DMS 273 (cell line): ENCODE measurements around the gene RXFP3.

Experiments
- DNase-seq: peaks from one replicate; lab custom pipeline; 2025; ENCODE audit not compliant: unreplicated experiment; lab: John Stamatoyannopoulos, UW

The RXFP3 gene

DNA sequence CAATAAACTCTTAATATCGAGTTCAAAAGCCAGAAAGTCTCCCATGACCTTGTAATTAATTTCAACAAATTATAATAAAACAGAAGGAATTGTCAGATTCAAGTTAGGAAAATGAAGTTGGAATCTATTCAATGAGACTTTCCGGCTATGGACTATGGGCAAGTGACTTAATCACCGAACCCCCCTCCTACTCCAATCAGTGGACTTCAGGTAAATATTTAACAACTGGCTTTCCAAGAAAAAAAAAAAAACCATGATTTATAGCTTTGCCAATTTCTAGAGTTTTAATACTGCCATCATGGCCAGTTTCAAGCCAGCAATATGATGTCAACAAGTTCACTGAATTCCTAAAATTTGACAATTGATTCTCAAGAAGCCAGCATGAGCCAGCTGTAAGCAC lies 43.8 kb downstream of the RXFP3 start:
- no peak for DNase-seq

DNA sequence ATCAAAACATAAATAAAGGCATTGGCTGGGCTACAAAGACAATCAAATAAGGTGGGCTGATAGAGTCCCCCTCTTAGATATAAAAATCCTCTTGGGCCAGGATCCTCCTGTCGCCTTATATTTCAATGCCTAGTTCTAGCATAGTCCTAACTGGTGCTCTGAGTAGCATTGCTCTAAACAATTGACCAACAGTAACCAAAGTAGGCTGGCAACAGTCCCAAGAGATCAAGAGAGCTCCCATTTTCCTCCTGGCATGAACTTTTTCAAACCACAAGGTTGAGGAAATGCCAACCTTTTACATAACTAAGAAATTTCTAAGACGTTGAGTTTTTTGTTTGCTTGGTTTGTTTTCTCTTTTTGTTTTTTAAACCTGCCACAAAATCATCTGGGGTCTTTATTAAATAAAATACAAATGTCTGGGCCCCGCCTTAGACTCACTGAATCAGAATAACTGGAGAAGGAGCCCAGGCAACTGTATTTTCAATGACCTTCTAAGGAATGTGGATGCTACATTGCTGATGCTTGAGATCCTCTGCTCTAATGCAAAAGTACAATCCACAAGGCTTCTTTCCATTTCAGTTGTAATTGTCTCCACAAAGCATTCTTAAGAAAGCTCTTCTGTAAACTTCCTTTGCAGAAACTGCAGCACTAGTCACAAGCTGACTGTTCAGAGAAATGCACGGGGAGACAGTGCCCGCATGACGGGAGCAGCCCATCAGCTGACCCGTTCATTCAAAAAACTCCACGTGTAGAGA lies 45.4 kb downstream of the RXFP3 start:
- DNase-seq, result no peak

DNA sequence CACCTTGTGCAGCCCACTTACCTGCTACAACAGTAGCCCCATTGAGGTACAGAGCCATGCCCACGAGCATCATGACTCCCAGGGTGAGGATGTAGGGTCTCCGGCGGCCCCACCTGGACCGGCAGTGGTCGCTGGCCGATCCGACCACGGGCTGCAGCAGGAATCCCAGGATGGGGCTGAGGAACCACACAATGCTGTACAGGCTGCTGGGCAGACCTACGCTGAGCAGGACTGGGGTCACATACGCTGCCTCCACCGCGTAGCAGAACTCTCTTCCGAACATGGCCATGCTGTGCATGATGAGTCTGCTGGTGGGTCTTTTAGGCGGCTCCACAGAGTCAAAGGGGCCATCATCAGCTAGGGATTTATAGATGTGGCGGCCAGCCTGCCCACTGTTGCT lies 48.0 kb downstream of the RXFP3 start:
- no peak for DNase-seq

DNA sequence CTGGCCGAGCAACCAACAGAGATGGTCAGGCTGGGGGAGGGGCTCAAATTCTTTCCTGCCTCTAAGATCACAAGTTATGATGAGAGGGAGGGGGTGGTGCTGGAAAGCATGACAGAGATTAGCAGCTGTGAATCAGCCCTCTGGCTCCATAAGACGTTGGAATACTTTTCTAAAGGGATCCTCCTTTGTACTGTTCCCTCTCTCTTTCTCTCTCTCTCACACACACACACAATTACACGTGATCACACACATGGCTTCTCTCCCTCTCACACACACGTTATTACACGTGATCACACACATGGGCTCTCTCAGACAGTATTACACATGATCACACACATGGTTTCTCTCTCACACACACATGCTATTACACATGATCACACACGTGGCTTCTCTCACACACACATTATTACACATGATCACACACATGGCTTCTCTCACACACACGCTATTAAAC lies 48.5 kb downstream of the RXFP3 start, which contains the start of gene SLC45A2:
SLC45A2 (minus strand) TSS at position 23 of the 454 bp plus-strand sequence. CDS start 110 bp downstream, outside the sequence.
- no peak for DNase-seq

DNA sequence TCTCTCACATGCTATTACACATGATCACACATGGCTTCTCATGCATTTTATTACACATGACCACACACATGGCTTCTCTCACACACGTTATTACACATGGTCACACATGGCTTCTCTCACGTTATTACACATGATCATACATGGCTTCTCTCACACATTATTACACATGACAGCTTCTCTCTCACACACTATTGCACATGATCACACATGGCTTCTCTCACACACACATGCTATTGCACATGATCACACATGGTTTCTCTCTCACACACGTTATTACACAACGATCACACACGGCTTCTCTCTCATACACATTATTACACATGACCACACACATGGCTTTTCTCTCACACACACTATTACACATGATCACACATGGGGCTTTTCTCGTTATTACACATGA lies 49.3 kb downstream of the RXFP3 start:
- DNase-seq, result no peak
